Gastrocnemius medialis (tissue), 4 donors: ENCODE data around the gene RAB4A. TPM values are rescaled to one million over a fixed set of nuclear protein-coding genes. Genes with fewer than 3 reads are reported as not detected.

ENCODE experiments used
- ATAC-seq, 2 donors: fragments of 150-250 bp; one replicate each; pipeline ENCODE4 v1.9.1; 2016
- DNase-seq, 2 donors: peaks; one replicate each; pipeline ENCODE4 v3.0.0-alpha.2; 2019
- H3K27ac ChIP-seq, 4 donors: fragments of 200-600 bp; sonication (generic); 1 replicate in 1 of 4; 2 replicates in 3 of 4; pipeline ENCODE4 v1.5.1; 2016 to 2018; ENCODE audit warnings: mild to moderate bottlenecking in 2 of 4, moderate library complexity in 1 of 4
- H3K27me3 ChIP-seq, 3 donors: fragments of 200-600 bp; sonication (generic) in 2 of 3; 1 replicate in 1 of 3; 2 replicates in 2 of 3; pipeline versions ENCODE4 v1.5.1 to v1.6.0; 2016 to 2019; ENCODE audit warnings: mild to moderate bottlenecking in 1 of 3, moderate library complexity in 1 of 3
- H3K36me3 ChIP-seq, 2 donors: fragments of 200-600 bp; sonication (generic) in 1 of 2; one replicate each; pipeline ENCODE4 v1.5.1; 2017 to 2018
- H3K4me1 ChIP-seq, 2 donors: fragments of 200-600 bp; sonication (generic) in 1 of 2; one replicate each; pipeline ENCODE4 v1.5.1; 2016 to 2017; ENCODE audit warnings: mild to moderate bottlenecking in 2 of 2
- H3K4me3 ChIP-seq, 4 donors: fragments of 200-600 bp; sonication (generic) in 3 of 4; 1 replicate in 1 of 4; 2 replicates in 3 of 4; pipeline ENCODE4 v1.5.1; 2016 to 2019; ENCODE audit warnings: mild to moderate bottlenecking in 2 of 4
- H3K9me3 ChIP-seq, 3 donors: fragments of 200-600 bp; sonication (generic) in 2 of 3; 1 replicate in 1 of 3; 2 replicates in 2 of 3; pipeline ENCODE4 v1.5.1; 2016 to 2019
- CTCF ChIP-seq, 5 experiments: fragments of 450-650 bp in 3 of 5; fragments of 200-600 bp in 2 of 5; sonication (generic) in 2 of 5; IDR thresholded peaks in 4 of 5; conservative IDR thresholded peaks in 1 of 5; 1 replicate in 4 of 5; 2 replicates in 1 of 5; pipeline ENCODE4 v1.5.1; 2016 to 2019; ENCODE audit warnings: antibody characterized with exemption in 5 of 5, mild to moderate bottlenecking in 3 of 5, moderate library complexity in 3 of 5
- POLR2A ChIP-seq, 2 donors: fragments of 450-650 bp; IDR thresholded peaks; one replicate each; pipeline ENCODE4 v1.6.1; 2017; ENCODE audit warnings: antibody characterized with exemption in 2 of 2, mild to moderate bottlenecking in 2 of 2, moderate library complexity in 2 of 2
- in situ Hi-C, 4 donors: fragments of 200-750 bp; cut with MboI; loops; one replicate each; pipeline versions ENCODE4 v1.15.0 to v1.8.0; 2017; ENCODE audit warnings: low sequenced_read_pairs in 4 of 4
- intact Hi-C: fragments of 100-400 bp; cut with DNase I; formaldehyde crosslinking; loops from one replicate; pipeline ENCODE4 v1.15.1; 2023; ENCODE audit warnings: low total_unique reads
- total RNA-seq, 4 donors: library from RNA; depleted of rRNA; stranded (reverse); fragments of >200 nt; gene quantifications; one replicate each; pipeline versions ENCODE4 v1.1.0 to v1.2.3, GENCODE V29; 2016

The RAB4A gene
- total RNA-seq, 4 donors from 2014 or later = 21.1 to 48.1 (median 29.2) TPM

- no peak overlapping the region for H3K4me3 ChIP-seq
- TF ChIP-seq CTCF (IDR thresholded peaks at IDR 0.05 in 4 of 5, conservative IDR thresholded peaks at IDR 0.05 in 1 of 5) (no peak), POLR2A (IDR thresholded peaks at IDR 0.05) (no peak)
- H3K4me1 ChIP-seq = peaks cover 22 to 38% of the 10 kb centered on the region in 2 donors
- in situ Hi-C loops = loop anchor here in 2 of 4 donors (5.0 to 25.0 kb wide), 2 partner anchors 494 to 499 kb away; partner anchors contain the start of gene RHOU (in 1 of the 2)
- DNase-seq = no peak
- no peaks in the 10 kb centered on the region for H3K36me3 ChIP-seq
- H3K27me3 ChIP-seq = no peaks in the 10 kb centered on the region
- H3K9me3 ChIP-seq = no peaks in the 10 kb centered on the region
- no peak for ATAC-seq
- H3K27ac ChIP-seq = peak overlapping the region; percentile 84 to 97 (median 90)
- intact Hi-C loops = no loop called here
Measured at GRCh38 chr1:229231754-229232119, 39.2 kb upstream of the RAB4A start.

GRCh38 chr1:229234870-229235472, 35.9 kb upstream of the RAB4A start:
- TF ChIP-seq POLR2A (IDR thresholded peaks at IDR 0.05) = no peak
- TF ChIP-seq CTCF (IDR thresholded peaks at IDR 0.05 in 4 of 5, conservative IDR thresholded peaks at IDR 0.05 in 1 of 5) = no peak
- no peaks in the 10 kb centered on the region for H3K27me3 ChIP-seq
- intact Hi-C loops (no loop called here), in situ Hi-C loops (loop anchor here in 2 of 4 donors (5.0 to 25.0 kb wide), 2 partner anchors 498 to 503 kb away; partner anchors contain the start of gene RHOU (in 1 of the 2))
- no peak for ATAC-seq
- no peaks in the 10 kb centered on the region for H3K36me3 ChIP-seq
- H3K4me3 ChIP-seq = no peak overlapping the region
- no peak overlapping the region for H3K27ac ChIP-seq
- no peak for DNase-seq
- H3K4me1 ChIP-seq = peaks cover 21 to 24% of the 10 kb centered on the region in 2 donors
- H3K9me3 ChIP-seq = no peaks in the 10 kb centered on the region

GRCh38 chr1:229237320-229237719, 33.6 kb upstream of the RAB4A start:
- Histone ChIP-seq H3K4me1 (peaks cover 3 to 7% of the 10 kb centered on the region in 2 donors), H3K27ac (no peak overlapping the region), H3K27me3 (no peaks in the 10 kb centered on the region), H3K9me3 (no peaks in the 10 kb centered on the region), H3K4me3 (no peak overlapping the region), H3K36me3 (no peaks in the 10 kb centered on the region)
- no peak for TF ChIP-seq POLR2A (IDR thresholded peaks at IDR 0.05)
- no peak for TF ChIP-seq CTCF (IDR thresholded peaks at IDR 0.05 in 4 of 5, conservative IDR thresholded peaks at IDR 0.05 in 1 of 5)
- intact Hi-C loops (no loop called here), in situ Hi-C loops (loop anchor here in 1 of 4 donors (25.0 kb wide), 1 partner anchor 500 kb away; the partner anchor contains the start of gene RHOU)
- no peak for DNase-seq
- ATAC-seq = no peak

GRCh38 chr1:229238231-229238630, 32.7 kb upstream of the RAB4A start:
- in situ Hi-C loops = loop anchor here in 1 of 4 donors (25.0 kb wide), 1 partner anchor 501 kb away; the partner anchor contains the start of gene RHOU

More at GRCh38 chr1:229238231-229238630, 32.7 kb upstream of the RAB4A start:
- TF ChIP-seq POLR2A (IDR thresholded peaks at IDR 0.05) (no peak), CTCF (IDR thresholded peaks at IDR 0.05 in 4 of 5, conservative IDR thresholded peaks at IDR 0.05 in 1 of 5) (no peak)
- DNase-seq = no peak
- intact Hi-C loops = no loop called here
- Histone ChIP-seq H3K4me3 (no peak overlapping the region), H3K36me3 (no peaks in the 10 kb centered on the region), H3K9me3 (no peaks in the 10 kb centered on the region), H3K27ac (no peak overlapping the region), H3K4me1 (peaks cover 0 to 7% of the 10 kb centered on the region in 2 donors), H3K27me3 (no peaks in the 10 kb centered on the region)
- ATAC-seq = no peak
